ENCODE data around the gene SPATA2L. TPM values are rescaled to one million over a fixed set of nuclear protein-coding genes. Genes with fewer than 3 reads are reported as not detected.
"Not testable (repeated sequence)": the region's sequence is repeated elsewhere in the genome, so short reads cannot be mapped to it uniquely, and the experiment has no call there.

The SPATA2L gene
- total and polyA plus RNA-seq, 2 of the 13 experiments (the other 11 are each of a cell fraction or from before 2014, with no cell fraction given): 9.1 to 20.7 TPM

DNA sequence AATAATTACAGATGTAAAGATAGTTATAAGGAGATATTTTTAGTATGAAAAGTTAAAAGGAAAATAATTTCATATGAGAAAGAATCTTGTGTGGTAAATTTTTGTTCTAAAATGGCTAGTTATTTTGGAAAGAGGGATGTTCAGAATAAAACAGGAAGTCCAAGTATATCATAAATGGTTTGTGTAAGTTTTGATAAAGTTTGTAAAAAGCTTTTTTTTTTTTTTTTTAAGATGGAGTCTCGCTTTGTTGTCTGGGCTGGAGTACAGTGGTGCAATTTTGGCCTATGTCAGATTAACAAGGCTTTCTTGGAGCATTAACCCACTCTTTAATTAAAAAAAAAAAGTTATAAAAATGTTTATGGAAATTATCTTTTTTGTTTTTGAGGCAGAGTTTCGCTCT, 23.2 kb downstream of the SPATA2L start (continued):
- TF ChIP-seq ZNF350 (CRISPR knock-in tag; IDR thresholded peaks at IDR 0.05; ENCODE audit: borderline replicate concordance, low read depth) (no peak), ZFP90 (CRISPR knock-in tag; IDR thresholded peaks at IDR 0.05; ENCODE audit: borderline replicate concordance) (no peak)
- TF ChIP-seq, protein P1, sequence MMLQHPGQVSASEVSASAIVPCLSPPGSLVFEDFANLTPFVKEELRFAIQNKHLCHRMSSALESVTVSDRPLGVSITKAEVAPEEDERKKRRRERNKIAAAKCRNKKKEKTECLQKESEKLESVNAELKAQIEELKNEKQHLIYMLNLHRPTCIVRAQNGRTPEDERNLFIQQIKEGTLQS (CRISPR knock-in tag; IDR thresholded peaks at IDR 0.05): no peak

DNA sequence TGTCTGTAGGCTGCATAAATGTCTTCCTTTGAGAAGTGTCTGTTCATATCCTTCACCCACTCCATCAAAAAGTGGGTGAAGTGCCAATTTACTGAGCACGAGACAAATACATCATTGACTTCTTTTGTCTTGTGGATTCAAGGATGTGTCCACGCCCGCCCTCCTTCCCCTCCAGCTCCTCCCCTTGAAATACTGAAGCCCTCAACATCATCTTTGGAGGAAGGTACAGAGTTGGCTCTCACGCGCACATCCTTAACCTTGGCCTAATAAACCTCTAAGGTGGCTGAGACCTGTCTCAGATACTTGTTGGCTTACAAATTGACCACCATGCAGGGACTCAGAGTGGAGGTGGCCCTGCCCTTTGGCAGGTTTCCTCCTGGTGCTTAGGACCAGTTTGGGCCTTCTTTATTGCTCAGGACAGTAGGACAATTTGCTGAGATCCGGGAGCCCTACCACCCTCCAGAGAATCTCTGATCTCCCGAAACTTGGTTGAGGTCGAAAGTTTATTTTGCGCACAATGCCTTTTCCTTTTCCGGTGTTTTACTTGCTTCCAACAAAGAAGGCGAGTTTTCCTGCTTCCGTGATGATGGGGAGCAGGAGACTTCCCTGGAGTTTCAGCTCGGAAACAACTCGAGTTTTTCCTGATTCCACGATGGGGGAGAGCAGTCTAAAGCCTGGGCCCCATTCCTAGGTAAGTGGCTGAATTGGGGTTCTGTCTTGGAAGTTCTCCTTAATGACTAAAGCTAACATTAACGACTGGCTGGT, 29.1 kb downstream of the SPATA2L start:
- no peak overlapping the region for H3K9ac ChIP-seq (ENCODE audit: insufficient read depth, low read depth, low read length)
- FAIRE-seq (peak; percentile 53), DNase-seq (ENCODE audit: low spot score) (no peak), ATAC-seq (no peak)
- H4K20me1 ChIP-seq (ENCODE audit: insufficient read depth, low read length): no peaks in the 10 kb centered on the region
- TF ChIP-seq NCOA5 (CRISPR knock-in tag; IDR thresholded peaks at IDR 0.05): no peak
- TF ChIP-seq PHF20 (CRISPR knock-in tag; IDR thresholded peaks at IDR 0.05): no peak
- no peak for TF ChIP-seq AGO2 (optimal IDR thresholded peaks at IDR 0.05; ENCODE audit: low read depth, low read length)
- TF ChIP-seq PHF8 (CRISPR knock-in tag; IDR thresholded peaks at IDR 0.05): no peak
- no peak for TF ChIP-seq DPF2 (CRISPR knock-in tag; IDR thresholded peaks at IDR 0.05; ENCODE audit: borderline replicate concordance, low read depth)
- TF ChIP-seq, protein P2, sequence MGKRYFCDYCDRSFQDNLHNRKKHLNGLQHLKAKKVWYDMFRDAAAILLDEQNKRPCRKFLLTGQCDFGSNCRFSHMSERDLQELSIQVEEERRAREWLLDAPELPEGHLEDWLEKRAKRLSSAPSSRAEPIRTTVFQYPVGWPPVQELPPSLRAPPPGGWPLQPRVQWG (CRISPR knock-in tag; IDR thresholded peaks at IDR 0.05; ENCODE audit: borderline replicate concordance, low read depth): no peak
- in situ Hi-C loops (cut with HindIII; ENCODE audit: extremely low pct_ligation_motif_present, low pct_unique_long_range_greater_than_20kb) (no loop called here), intact Hi-C loops (cut with micrococcal nuclease; ENCODE audit: unreplicated experiment) (no loop called here)
- H3K4me3 ChIP-seq (replicated peaks in 1 of 3; ENCODE audit: insufficient read depth in 1 of 3, low read depth in 2 of 3, low read length in 3 of 3): no peak overlapping the region
- H3K27me3 ChIP-seq (ENCODE audit: control insufficient read depth in 1 of 2, insufficient read depth in 2 of 2, low read length in 2 of 2): no peaks in the 10 kb centered on the region
- POLR2A ChIA-PET: no interaction called here
- BruUV-seq (replicated peaks): no TSS peak
- peaks cover 4% of the 10 kb centered on the region for H3K9me3 ChIP-seq (ENCODE audit: low read length)
- H2AFZ ChIP-seq (ENCODE audit: low read length): no peak overlapping the region
- no peaks in the 10 kb centered on the region for H3K36me3 ChIP-seq (replicated peaks in 1 of 2; ENCODE audit: control insufficient read depth in 1 of 2, insufficient read depth in 2 of 2, low read length in 2 of 2)
- peaks cover 26% of the 10 kb centered on the region for H3K4me1 ChIP-seq (ENCODE audit: insufficient read depth, low read length)
- no peaks in the 10 kb centered on the region for H3K79me2 ChIP-seq (ENCODE audit: insufficient read depth, low read length)
- WGBS (ENCODE audit: low lambda C conversion rate): 80% methylated on average over 16 of the region's 16 CpGs
- CTCF ChIA-PET (ENCODE audit: low intra/inter-chr PET ratio, low total read pairs): no interaction called here
- H3K27ac ChIP-seq (ENCODE audit: extremely low read length, insufficient read depth, low read length): no peak overlapping the region
- no peak overlapping the region for H3K4me2 ChIP-seq (ENCODE audit: low read depth, low read length)

DNA sequence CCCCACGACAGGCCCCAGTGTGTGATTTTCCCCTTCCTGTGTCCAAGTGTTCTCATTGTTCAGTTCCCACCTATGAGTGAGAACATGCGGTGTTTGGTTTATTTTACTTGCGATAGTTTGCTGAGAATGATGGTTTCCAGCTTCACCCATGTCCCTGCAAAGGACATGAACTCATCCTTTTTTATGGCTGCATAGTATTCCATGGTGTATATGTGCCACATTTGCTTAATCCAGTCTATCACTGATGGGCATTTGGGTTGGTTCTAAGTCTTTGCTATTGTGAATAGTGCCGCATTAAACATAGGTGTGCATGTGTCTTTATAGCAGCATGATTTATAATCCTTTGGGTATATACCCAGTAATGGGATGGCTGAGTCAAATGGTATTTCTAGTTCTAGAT, 29.9 kb downstream of the SPATA2L start:
- POLR2A ChIA-PET: interaction anchor here (0.6 to 1.6 kb wide), 3 partner anchors 12 to 250 kb away, joined by 3 to 8 read pairs (median 4); no protein-coding TSS in a partner anchor
- peaks cover 26% of the 10 kb centered on the region for H3K4me1 ChIP-seq (ENCODE audit: insufficient read depth, low read length)
- ATAC-seq; H3K9me3 ChIP-seq (ENCODE audit: low read length); H3K79me2 ChIP-seq (ENCODE audit: insufficient read depth, low read length); FAIRE-seq; CTCF ChIA-PET (ENCODE audit: low intra/inter-chr PET ratio, low total read pairs); in situ Hi-C loops (cut with HindIII; ENCODE audit: extremely low pct_ligation_motif_present, low pct_unique_long_range_greater_than_20kb); H3K4me2 ChIP-seq (ENCODE audit: low read depth, low read length); DNase-seq (ENCODE audit: low spot score); H4K20me1 ChIP-seq (ENCODE audit: insufficient read depth, low read length); H2AFZ ChIP-seq (ENCODE audit: low read length); H3K4me3 ChIP-seq (replicated peaks in 1 of 3; ENCODE audit: insufficient read depth in 1 of 3, low read depth in 2 of 3, low read length in 3 of 3); H3K9ac ChIP-seq (ENCODE audit: insufficient read depth, low read depth, low read length); H3K27ac ChIP-seq (ENCODE audit: extremely low read length, insufficient read depth, low read length); BruUV-seq (replicated peaks); H3K36me3 ChIP-seq (replicated peaks in 1 of 2; ENCODE audit: control insufficient read depth in 1 of 2, insufficient read depth in 2 of 2, low read length in 2 of 2); H3K27me3 ChIP-seq (ENCODE audit: control insufficient read depth in 1 of 2, insufficient read depth in 2 of 2, low read length in 2 of 2): not testable (repeated sequence)
- 89% methylated on average over 4 of the region's 4 CpGs for WGBS (ENCODE audit: low lambda C conversion rate)
- intact Hi-C loops (cut with micrococcal nuclease; ENCODE audit: unreplicated experiment): loop anchor here (2.0 kb wide), 1 partner anchor 15 kb away; the partner anchor contains the start of gene CDK10
